UCSD-AML1 (cell line): ENCODE data around the gene TAF11L7.
"Not testable (repeated sequence)": the region's sequence is repeated elsewhere in the genome, so short reads cannot be mapped to it uniquely, and the experiment has no call there.

Experiments used
- DNase-seq: peaks from one replicate; lab custom pipeline; 2025; ENCODE audit not compliant: unreplicated experiment; lab: John Stamatoyannopoulos, UW

TAF11L7 gene

GRCh38 chr5:17585658-17586057 is at the start of gene TAF11L7:
TSS of gene TAF11L7 (minus strand) at chr5:17585758.
- DNase-seq: not testable (repeated sequence)

- no peak for DNase-seq
Measured at GRCh38 chr5:17634160-17634559, 48.6 kb upstream of the TAF11L7 start, which contains the start of gene TAF11L14. TSS of gene TAF11L14 (plus strand) at chr5:17634460.

GRCh38 chr5:17631788-17632187 is 46.2 kb upstream of the TAF11L7 start, which contains the start of gene TAF11L13:
TSS of gene TAF11L13 (plus strand) at chr5:17632088.
- DNase-seq: not testable (repeated sequence)

GRCh38 chr5:17625686-17626085 is 40.1 kb upstream of the TAF11L7 start:
- DNase-seq: no peak

GRCh38 chr5:17620627-17621026 is 35.1 kb upstream of the TAF11L7 start:
- DNase-seq: no peak

- no peak for DNase-seq
Measured at GRCh38 chr5:17619354-17619753, 33.8 kb upstream of the TAF11L7 start.

GRCh38 chr5:17614872-17615605 is 29.5 kb upstream of the TAF11L7 start:
- no peak for DNase-seq

GRCh38 chr5:17610092-17610491 is 24.5 kb upstream of the TAF11L7 start, which contains the start of gene TAF11L12:
TSS of gene TAF11L12 (plus strand) at chr5:17610392.
- not testable (repeated sequence) for DNase-seq

- not testable (repeated sequence) for DNase-seq
Measured at GRCh38 chr5:17607461-17607860, 21.9 kb upstream of the TAF11L7 start.

GRCh38 chr5:17604951-17605350 is 19.4 kb upstream of the TAF11L7 start:
- DNase-seq: no peak

GRCh38 chr5:17603880-17604279 is 18.3 kb upstream of the TAF11L7 start, which contains the start of gene TAF11L11:
TSS of gene TAF11L11 (plus strand) at chr5:17604183.
- DNase-seq: not testable (repeated sequence)

GRCh38 chr5:17597728-17598127 is 12.2 kb upstream of the TAF11L7 start, which contains the start of gene TAF11L10:
TSS of gene TAF11L10 (minus strand) at chr5:17597828.
- DNase-seq: not testable (repeated sequence)

GRCh38 chr5:17594255-17594654 is 8.7 kb upstream of the TAF11L7 start, which contains the start of gene TAF11L9:
TSS of gene TAF11L9 (minus strand) at chr5:17594394.
- not testable (repeated sequence) for DNase-seq

GRCh38 chr5:17590860-17591259 is 5.3 kb upstream of the TAF11L7 start, which contains the start of gene TAF11L8:
TSS of gene TAF11L8 (minus strand) at chr5:17590960.
- DNase-seq: not testable (repeated sequence)
